ENCODE data around the gene RTN4R. TPM values are rescaled to one million over a fixed set of nuclear protein-coding genes. Genes with fewer than 3 reads are reported as not detected.
A peak's percentile ranks its signal among the peaks of the same experiment; 100 is the strongest.

Gene RTN4R
- total and polyA plus RNA-seq, 2 experiments from 2014 or later = 5.2 to 5.3 TPM

DNA sequence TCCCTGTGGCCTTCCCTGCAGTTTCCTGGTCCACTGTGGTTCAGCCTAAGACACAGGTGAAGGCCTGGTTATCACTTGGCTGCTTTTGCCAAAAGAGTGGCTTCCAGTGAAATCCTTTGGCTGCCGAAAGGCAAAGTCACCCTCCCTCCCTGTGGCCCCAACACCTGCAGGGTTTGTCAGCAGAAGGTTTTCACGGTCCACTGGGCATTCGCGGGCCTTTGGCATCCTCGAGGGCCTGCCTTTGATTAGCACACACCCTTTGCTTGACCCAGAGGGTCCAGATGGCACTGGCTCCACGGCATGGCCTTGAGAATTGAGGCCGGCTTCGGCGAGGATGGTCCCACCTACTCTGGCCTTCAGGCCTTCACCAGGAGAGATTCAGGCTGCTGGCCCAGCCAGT lies 35.3 kb downstream of the RTN4R start:
- H3K4me1 ChIP-seq (ENCODE audit: low read depth) = peaks cover 5% of the 10 kb centered on the region
- H3K9me3 ChIP-seq (ENCODE audit: low read depth) = no peaks in the 10 kb centered on the region
- H3K27me3 ChIP-seq = no peaks in the 10 kb centered on the region
- TF ChIP-seq CTCF (IDR thresholded peaks at IDR 0.05; ENCODE audit: low read depth, low read length) = no peak
- H3K4me3 ChIP-seq = no peak overlapping the region
- DNase-seq (ENCODE audit: low read depth in 1 of 2, low spot score in 1 of 2) = no peak
- no peak overlapping the region for H3K27ac ChIP-seq
- no peaks in the 10 kb centered on the region for H3K36me3 ChIP-seq

- no peaks in the 10 kb centered on the region for H3K27me3 ChIP-seq
These were observed 35.9 kb downstream of the RTN4R start for GRCh38 chr22:20232237-20232598.

GRCh38 chr22:20231514-20232236 lies 36.4 kb downstream of the RTN4R start:
- TF ChIP-seq CTCF (IDR thresholded peaks at IDR 0.05; ENCODE audit: low read depth, low read length) = no peak
- Histone ChIP-seq H3K4me1 (ENCODE audit: low read depth) (peaks cover 5% of the 10 kb centered on the region), H3K36me3 (no peaks in the 10 kb centered on the region), H3K9me3 (ENCODE audit: low read depth) (no peaks in the 10 kb centered on the region), H3K4me3 (no peak overlapping the region), H3K27me3 (no peaks in the 10 kb centered on the region), H3K27ac (no peak overlapping the region)
- DNase-seq (ENCODE audit: low read depth in 1 of 2, low spot score in 1 of 2) = no peak

More at GRCh38 chr22:20232237-20232598, 35.9 kb downstream of the RTN4R start:
- Histone ChIP-seq H3K27ac (no peak overlapping the region), H3K9me3 (ENCODE audit: low read depth) (no peaks in the 10 kb centered on the region), H3K36me3 (no peaks in the 10 kb centered on the region), H3K4me1 (ENCODE audit: low read depth) (peaks cover 5% of the 10 kb centered on the region), H3K4me3 (no peak overlapping the region)
- no peak for DNase-seq (ENCODE audit: low read depth in 1 of 2, low spot score in 1 of 2)
- no peak for TF ChIP-seq CTCF (IDR thresholded peaks at IDR 0.05; ENCODE audit: low read depth, low read length)

DNA sequence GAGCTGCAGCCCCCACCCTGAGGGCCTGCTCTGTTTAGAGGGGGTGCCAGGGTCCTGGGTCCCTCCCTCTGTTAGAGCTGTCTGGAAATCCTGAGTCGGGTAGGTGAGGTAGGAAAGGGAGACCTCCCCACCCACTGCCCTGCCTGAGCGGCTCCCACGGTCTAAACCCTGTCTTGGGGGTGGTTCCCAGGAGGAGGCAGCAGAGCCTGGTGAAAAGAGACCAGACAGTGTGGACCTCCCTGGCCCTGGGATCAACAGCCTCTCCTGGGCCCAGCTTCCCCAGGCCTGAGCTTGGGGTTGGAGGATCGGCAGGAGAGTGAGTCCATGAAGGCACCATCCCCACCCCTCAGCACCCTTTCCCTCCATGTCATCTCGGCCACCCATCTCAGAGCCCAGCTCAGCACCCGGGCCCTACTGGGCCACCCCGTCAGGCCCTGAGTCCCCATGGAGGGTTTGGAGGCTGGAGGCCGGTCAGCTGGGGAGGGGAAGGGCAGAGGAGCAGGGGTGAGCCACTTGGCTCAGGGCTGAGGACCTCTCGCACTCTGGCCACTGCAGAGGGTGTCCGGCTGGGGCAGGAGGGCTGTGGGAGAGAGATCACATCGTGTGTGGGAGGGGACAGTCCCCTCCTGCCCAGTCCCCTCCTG lies 37.2 kb downstream of the RTN4R start:
- Histone ChIP-seq H3K27me3 (no peaks in the 10 kb centered on the region), H3K36me3 (no peaks in the 10 kb centered on the region), H3K27ac (no peak overlapping the region), H3K4me1 (ENCODE audit: low read depth) (peaks cover 5% of the 10 kb centered on the region), H3K9me3 (ENCODE audit: low read depth) (no peaks in the 10 kb centered on the region), H3K4me3 (no peak overlapping the region)
- no peak for DNase-seq (ENCODE audit: low read depth in 1 of 2, low spot score in 1 of 2)
- TF ChIP-seq CTCF (IDR thresholded peaks at IDR 0.05; ENCODE audit: low read depth, low read length) = no peak

GRCh38 chr22:20229916-20230775 lies 38.0 kb downstream of the RTN4R start:
- H3K4me3 ChIP-seq = no peak overlapping the region
- H3K9me3 ChIP-seq (ENCODE audit: low read depth) = no peaks in the 10 kb centered on the region
- H3K36me3 ChIP-seq = no peaks in the 10 kb centered on the region
- H3K27me3 ChIP-seq = no peaks in the 10 kb centered on the region
- peaks cover 5% of the 10 kb centered on the region for H3K4me1 ChIP-seq (ENCODE audit: low read depth)
- no peak overlapping the region for H3K27ac ChIP-seq
- no peak for TF ChIP-seq CTCF (IDR thresholded peaks at IDR 0.05; ENCODE audit: low read depth, low read length)
- peak; percentile 11 to 19 for DNase-seq (ENCODE audit: low read depth in 1 of 2, low spot score in 1 of 2)
